DLD1 (cell line): Measurements from ENCODE around the gene WDR7.

ENCODE experiments used
- in situ Hi-C: cut with HindIII; loops from 2 replicates; pipeline ENCODE4 v1.10.0; 2017; ENCODE audit warnings: low sequenced_read_pairs

The WDR7 gene

DNA sequence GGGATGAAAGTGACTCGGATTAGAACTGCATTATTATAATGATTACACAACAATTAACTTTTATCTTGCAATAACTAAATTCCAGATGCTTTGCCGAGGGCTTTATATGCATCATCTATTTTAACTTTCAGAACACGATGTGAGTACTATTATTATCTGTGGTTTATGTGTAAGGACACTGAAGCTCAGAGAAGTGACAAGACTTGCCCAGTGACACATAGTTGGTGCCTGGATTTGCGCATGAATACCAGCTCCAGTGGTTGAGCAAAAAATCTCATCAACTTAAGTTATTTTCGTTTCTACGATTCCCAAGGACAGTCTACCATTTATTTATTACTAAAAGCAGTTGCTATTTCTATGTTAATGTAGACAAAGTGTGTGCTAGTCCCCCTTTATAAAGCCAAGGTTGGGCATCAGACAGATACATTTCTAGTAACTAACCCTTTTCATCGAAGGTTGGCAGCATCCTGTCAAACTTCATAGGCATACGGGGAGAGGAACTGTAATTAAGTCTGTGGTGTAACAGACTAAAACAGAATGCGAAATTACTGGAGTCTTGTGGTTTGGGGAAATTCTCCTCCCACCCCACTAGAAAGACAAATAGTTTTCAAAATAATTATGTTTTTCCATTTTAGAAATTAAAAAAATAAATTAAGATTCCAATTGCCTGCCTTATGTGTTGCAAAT is 422.5 kb downstream of the WDR7 start:
- in situ Hi-C loops = no loop called here

DNA sequence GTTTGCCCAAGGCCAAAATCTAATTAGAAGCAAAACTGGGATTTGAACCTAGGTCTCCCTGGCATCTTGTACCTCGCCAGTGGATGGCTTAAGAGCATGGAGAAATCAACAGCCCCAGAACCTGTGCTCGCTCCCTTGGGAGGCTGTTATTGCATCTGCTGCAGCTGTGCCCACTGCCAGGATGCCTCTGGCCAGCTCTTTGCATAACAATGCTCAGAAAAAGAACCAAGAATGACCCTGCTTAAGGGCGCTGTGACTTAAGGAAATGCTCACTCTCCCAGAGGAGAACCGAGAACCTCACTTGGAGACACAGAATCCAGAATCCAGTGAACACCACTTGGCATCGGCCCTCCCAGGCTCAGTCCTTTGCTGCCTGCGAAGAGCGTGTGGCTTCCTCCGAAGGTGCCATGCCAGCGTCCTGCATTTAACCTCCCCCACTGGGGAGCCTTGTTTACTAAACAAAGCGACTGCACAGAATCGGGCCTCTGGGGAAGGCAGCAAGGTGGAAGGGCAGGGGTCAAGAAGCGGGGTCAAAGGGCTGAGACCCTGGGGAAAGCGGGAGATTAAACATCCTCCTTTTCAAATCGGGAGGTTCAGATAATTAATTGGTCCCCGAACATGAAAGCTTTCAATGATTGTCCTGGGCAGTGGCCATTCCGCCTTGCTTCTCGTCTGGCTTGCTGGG is 424.7 kb downstream of the WDR7 start:
- in situ Hi-C loops = no loop called here

DNA sequence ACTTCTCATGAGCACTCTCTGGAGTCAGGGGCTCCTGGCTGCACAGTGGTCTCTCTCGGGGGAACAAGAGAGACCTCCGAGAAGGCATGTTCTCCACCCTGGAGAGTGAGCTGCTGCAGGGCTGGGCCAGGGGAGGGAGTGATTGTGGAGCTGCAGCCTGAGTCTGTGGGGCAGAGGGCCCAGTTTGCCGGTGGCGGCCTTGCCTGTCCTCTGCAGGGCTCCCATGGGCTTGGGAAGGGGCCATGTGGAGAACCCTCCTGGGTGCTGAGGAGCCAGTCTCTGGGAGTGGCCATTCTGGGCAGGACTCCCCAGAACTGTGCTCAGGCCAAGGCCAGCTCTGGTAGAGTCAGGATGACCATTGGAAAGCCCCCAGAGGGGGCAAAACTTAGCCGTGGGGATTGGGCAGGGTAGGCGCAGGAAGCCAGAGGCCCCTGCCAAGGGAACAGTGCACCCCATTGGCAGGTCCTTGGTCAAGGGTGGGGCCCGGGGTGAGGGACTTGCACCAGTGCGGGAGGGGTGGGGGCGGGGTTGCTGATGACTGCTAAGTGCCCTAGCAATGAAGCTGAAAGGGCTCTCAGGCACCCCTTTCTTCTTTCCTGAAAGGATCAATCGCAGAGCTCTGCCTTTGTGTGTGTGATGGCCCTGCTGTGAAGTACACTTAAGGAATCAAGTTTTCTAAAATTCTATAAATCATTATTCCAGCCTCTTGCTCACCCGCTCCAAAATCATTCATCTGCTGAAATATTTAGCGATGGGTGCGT is 426.0 kb downstream of the WDR7 start:
- in situ Hi-C loops = no loop called here

DNA sequence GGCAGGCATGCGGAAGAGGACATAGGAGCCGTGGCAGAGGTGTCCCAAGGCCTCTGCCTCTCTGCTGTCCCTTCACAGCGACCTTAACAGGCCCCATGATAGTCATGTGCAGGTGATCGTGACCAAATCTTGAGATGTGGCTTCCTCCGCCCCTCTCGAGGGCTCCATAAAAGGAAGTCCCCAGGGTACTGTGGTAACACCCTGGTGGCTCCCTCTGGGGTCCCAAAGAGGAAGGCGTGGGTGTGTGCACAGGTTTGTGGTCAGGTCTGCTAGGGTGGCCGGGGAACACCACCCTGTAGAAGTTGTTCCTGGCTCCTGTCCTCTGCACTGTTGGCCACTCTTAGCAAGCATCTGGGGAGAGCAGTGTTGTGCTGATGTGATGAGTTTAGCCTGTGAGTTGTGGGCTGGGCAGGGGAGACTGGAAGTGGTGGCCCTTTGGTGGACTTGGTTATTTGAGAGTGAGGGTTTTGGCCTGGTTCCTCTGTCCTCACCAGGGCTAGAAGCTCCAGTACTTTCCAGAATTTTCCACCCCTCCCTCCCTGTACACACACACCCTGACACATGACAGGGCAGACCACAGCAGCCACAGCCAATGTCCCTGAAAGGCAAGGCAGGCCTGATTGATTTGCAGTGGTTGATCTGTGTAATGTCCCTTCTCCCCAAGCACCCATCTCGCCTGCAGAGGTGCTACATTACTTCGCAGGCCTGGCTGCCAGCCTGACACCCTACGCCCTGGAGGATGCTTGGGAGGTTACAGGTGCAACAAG is 426.8 kb downstream of the WDR7 start:
- in situ Hi-C loops = no loop called here

DNA sequence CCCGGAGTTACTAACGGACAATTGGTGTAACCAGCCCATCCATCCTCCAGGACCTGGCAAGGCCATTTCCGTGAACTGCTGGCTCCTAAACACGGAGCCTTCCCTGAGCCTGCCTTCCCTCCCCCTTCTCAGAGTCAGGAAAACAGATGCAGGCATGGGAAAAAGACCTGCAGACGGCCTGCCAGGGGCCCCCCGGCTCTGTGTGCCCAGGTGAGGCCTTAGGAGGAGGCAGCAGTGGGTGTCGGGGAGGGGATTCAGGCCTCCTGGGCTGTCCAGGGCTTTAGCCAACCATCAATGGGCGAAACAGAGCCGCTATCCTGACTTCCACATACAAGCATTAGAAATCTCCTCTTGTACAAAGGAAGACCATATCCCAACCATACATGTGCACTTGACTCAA is 427.5 kb downstream of the WDR7 start:
- in situ Hi-C loops = no loop called here

DNA sequence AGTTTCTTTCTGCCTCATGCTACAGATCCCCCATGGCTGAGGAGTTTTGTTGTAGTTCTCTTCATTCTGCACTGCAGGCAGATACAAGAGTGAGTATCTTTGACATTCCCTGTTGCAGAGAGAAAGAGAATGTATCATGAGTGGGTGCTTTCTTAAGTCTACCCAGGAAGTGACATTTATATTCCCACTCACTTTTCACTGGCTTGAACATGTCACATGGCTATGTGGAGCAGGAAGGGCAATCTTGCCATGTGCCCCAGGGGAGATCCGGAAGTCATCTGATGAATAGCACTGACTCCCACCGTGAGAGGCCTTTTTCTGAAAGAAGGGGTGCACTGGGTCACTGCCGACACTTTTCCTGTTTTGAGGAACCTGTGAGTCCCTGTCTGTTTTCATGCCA is 429.3 kb downstream of the WDR7 start:
- in situ Hi-C loops = no loop called here

DNA sequence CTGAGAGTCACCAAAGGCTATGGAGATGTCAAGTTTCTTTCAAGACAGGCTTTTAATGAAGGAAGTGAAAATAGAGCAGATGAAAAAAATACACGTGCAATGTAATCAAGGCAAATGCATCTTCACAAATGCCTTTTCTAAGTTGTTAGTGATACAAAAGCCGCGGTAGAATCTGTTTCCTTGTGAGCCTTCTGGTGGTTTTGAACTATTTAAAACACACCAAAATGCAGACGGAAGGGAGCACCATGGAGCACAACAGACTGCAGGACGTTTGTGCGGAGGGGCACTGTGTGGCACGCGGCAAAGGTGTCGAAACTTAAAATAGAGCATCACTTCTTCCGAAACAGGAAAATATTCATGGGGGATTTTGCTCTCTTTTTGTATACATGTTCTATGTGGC is 430.7 kb downstream of the WDR7 start:
- in situ Hi-C loops = no loop called here

DNA sequence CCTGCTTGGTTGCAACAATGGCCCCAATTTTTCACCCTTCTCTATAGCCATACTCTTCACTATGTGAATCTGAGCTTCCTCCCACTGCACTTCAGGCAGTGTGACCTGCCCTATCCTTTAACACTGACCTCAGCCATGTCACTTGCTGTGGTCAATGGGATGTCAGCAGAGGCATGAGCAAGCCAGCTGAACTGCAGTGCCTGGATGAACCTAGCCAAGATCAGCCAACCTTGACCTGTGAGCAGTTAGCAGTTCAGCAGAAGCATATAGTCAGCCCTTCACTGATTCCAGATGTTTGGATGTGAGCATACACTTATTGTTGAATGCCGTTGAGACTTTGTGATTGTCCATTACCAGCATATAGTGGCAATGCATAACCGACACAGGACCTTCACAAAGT is 432.3 kb downstream of the WDR7 start:
- in situ Hi-C loops = no loop called here

DNA sequence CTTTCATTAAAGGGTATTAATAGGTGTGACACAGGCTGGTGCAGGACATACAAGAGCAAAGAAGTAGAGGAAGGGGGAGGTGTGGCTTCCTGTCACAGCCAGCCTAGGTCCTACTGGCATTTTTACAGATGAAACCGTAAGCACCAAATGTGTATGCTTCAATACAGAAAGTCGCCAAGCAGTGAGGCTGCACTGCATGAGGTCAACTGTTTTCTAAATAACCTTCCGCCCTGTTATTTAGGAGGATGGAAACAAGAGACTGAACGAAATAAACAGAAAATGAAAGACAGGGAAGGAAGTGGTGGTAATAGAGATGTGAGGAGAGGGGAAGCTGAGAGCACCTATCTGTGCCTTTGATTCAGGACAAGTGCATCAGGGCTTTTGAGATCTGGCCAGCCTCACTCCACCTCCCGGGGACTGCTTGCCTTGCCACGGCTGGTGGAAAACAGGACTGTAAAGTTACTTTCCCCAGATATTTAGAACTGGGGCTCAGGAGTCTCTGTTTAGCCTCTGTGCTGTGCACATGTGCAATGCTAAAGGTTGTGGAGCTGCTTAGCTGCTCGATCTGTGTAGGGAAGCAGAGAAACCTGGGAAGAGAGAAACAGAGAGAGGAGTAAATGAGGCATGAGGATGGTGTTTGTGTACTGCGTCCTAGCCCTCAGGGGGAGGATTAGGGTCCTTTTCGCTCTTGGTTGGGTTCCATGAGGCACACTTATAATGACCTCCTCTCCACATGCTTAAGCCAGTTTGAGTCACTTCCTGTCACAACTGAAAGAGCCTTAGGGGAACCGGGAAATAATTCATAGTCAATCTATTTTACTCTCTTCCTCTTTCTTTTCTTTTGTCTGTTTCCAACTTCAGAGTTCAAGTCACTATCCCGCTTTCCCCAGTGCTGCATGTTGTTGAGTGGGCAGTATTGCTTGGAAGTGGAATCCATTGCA is 433.4 kb downstream of the WDR7 start:
- in situ Hi-C loops = no loop called here

DNA sequence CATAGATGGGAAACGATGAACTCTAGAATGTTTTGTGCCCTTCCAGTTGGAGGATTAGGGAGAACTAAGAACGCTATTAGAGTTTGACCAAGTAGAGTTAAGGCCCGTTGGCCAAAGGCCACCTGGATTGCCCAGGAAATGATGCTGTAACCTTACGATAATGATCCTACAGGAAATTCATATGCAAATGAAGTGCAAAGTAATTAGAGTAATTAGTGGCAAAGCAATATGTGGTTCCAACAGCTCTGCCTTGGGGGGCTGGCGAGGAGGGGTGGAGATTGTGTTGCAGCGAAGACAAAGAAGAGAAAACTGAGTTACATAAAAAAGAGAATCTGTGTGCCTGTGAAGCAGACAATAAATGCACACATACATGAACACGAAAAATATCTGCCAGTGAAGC is 434.2 kb downstream of the WDR7 start:
- in situ Hi-C loops = no loop called here

DNA sequence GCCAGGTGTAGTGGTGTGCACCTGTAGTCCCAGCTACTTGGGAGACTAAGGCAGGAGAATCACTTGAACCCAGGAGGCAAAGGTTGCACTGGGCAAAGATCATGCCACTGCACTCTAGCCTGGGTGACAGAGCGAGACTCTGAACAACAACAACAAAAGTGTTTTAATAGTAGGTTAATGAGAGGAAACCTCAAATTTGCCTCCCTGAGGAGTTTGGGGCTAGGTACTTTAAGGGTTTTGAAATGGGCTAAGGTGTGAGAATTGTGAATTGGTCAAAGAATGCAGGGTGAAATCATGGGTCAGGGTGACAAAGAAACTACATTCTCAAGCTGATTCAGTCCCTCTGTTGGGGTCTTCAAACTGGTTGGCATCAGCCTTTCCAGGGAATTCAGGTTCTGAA is 435.0 kb downstream of the WDR7 start:
- in situ Hi-C loops = no loop called here
